ENCODE measurements around the gene NDUFAB1. TPM values are rescaled to one million over a fixed set of nuclear protein-coding genes. Genes with fewer than 3 reads are reported as not detected.
A peak's percentile ranks its signal among the peaks of the same experiment; 100 is the strongest.

NDUFAB1 gene
- total and polyA plus RNA-seq, 2 experiments from 2014 or later: 119 to 243 TPM

GRCh38 chr16:23578101-23578830 lies 17.9 kb downstream of the NDUFAB1 start:
- Histone ChIP-seq H3K27me3 (no peaks in the 10 kb centered on the region), H2AFZ (no peak overlapping the region), H3K79me2 (no peaks in the 10 kb centered on the region), H3K9me3 (ENCODE audit: low read depth) (no peaks in the 10 kb centered on the region), H3K27ac (peak overlapping the region; percentile 53), H3K4me3 (no peak overlapping the region), H3K9me2 (replicated peaks; ENCODE audit: insufficient read depth) (no peaks in the 10 kb centered on the region), H4K20me1 (ENCODE audit: insufficient read depth, poor library complexity, severe bottlenecking) (no peaks in the 10 kb centered on the region), H3K36me3 (replicated peaks; ENCODE audit: insufficient read depth, low read depth) (no peaks in the 10 kb centered on the region), H3K4me2 (no peak overlapping the region), H3K4me1 (ENCODE audit: insufficient read depth) (no peaks in the 10 kb centered on the region)
- DNase-seq (ENCODE audit: low spot score): no peak
- TF ChIP-seq CTCF (IDR thresholded peaks at IDR 0.05; ENCODE audit: poor library complexity) (no peak), EZH2 (IDR thresholded peaks at IDR 0.05; ENCODE audit: borderline replicate concordance) (no peak), EZH2phosphoT487 (IDR thresholded peaks at IDR 0.05; ENCODE audit: low read depth, severe bottlenecking, unreplicated experiment) (no peak)
- WGBS (ENCODE audit: low lambda C conversion rate, missing lambda C conversion rate): 71% methylated on average over 5 of the region's 5 CpGs

DNA sequence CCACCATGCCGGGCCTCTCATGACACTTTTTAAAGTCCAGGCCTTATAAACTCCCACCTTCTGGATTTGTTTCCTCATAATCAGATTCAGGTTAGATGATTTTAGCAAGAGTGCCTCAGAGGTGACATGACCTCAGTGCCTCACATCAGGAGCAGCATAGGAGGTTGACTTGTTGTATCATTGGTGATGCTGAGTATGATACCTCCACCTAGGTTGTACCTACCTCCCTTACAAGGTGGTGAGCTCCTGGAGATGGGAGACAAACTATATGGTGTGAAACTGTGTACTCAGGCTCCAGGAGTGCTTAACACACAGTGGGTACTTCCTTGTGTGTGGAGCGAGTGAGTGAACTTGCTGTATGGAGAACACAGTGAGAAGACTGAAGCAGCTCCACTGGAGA lies 18.6 kb downstream of the NDUFAB1 start:
- DNase-seq (ENCODE audit: low spot score): no peak
- no peaks in the 10 kb centered on the region for H3K9me3 ChIP-seq (ENCODE audit: low read depth)
- no peaks in the 10 kb centered on the region for H3K4me1 ChIP-seq (ENCODE audit: insufficient read depth)
- H3K27ac ChIP-seq: peak overlapping the region; percentile 53
- no peak overlapping the region for H3K4me2 ChIP-seq
- H3K27me3 ChIP-seq: no peaks in the 10 kb centered on the region
- TF ChIP-seq EZH2phosphoT487 (IDR thresholded peaks at IDR 0.05; ENCODE audit: low read depth, severe bottlenecking, unreplicated experiment) (no peak), EZH2 (IDR thresholded peaks at IDR 0.05; ENCODE audit: borderline replicate concordance) (no peak), CTCF (IDR thresholded peaks at IDR 0.05; ENCODE audit: poor library complexity) (no peak)
- no peaks in the 10 kb centered on the region for H3K79me2 ChIP-seq
- 96% methylated on average over 2 of the region's 2 CpGs for WGBS (ENCODE audit: low lambda C conversion rate, missing lambda C conversion rate)
- no peaks in the 10 kb centered on the region for H3K9me2 ChIP-seq (replicated peaks; ENCODE audit: insufficient read depth)
- no peak overlapping the region for H3K4me3 ChIP-seq
- H2AFZ ChIP-seq: no peak overlapping the region
- H4K20me1 ChIP-seq (ENCODE audit: insufficient read depth, poor library complexity, severe bottlenecking): no peaks in the 10 kb centered on the region
- H3K36me3 ChIP-seq (replicated peaks; ENCODE audit: insufficient read depth, low read depth): no peaks in the 10 kb centered on the region

GRCh38 chr16:23575834-23576233 lies 20.3 kb downstream of the NDUFAB1 start:
- H2AFZ ChIP-seq: no peak overlapping the region
- 92% methylated on average over 3 of the region's 3 CpGs for WGBS (ENCODE audit: low lambda C conversion rate, missing lambda C conversion rate)
- no peaks in the 10 kb centered on the region for H3K4me1 ChIP-seq (ENCODE audit: insufficient read depth)
- H3K9me2 ChIP-seq (replicated peaks; ENCODE audit: insufficient read depth): no peaks in the 10 kb centered on the region
- DNase-seq (ENCODE audit: low spot score): no peak
- no peaks in the 10 kb centered on the region for H3K79me2 ChIP-seq
- no peak overlapping the region for H3K4me3 ChIP-seq
- no peak for TF ChIP-seq CTCF (IDR thresholded peaks at IDR 0.05; ENCODE audit: poor library complexity)
- no peak for TF ChIP-seq EZH2 (IDR thresholded peaks at IDR 0.05; ENCODE audit: borderline replicate concordance)
- TF ChIP-seq EZH2phosphoT487 (IDR thresholded peaks at IDR 0.05; ENCODE audit: low read depth, severe bottlenecking, unreplicated experiment): no peak
- H4K20me1 ChIP-seq (ENCODE audit: insufficient read depth, poor library complexity, severe bottlenecking): no peaks in the 10 kb centered on the region
- no peaks in the 10 kb centered on the region for H3K36me3 ChIP-seq (replicated peaks; ENCODE audit: insufficient read depth, low read depth)
- H3K4me2 ChIP-seq: no peak overlapping the region
- H3K27ac ChIP-seq: no peak overlapping the region
- H3K9me3 ChIP-seq (ENCODE audit: low read depth): no peaks in the 10 kb centered on the region
- H3K27me3 ChIP-seq: no peaks in the 10 kb centered on the region

Data from hepatocyte (in vitro differentiated cells).